K562 (cell line): ENCODE measurements around the gene FCGBP. TPM values are rescaled to one million over a fixed set of nuclear protein-coding genes. Genes with fewer than 3 reads are reported as not detected.

Experiments used
- ATAC-seq: fragments of 200-7000 bp; cut with Tn5 transposase; 3 replicates; pipeline ENCODE4 v1.9.1; 2020; ENCODE audit warnings: moderate library complexity
- BruUV-seq: library from RNA; stranded (reverse); fragments of 400-500 nt; replicated peaks from 2 replicates; lab custom pipeline; 2021; lab: Mats Ljungman, UMichigan
- CTCF ChIA-PET: fragments of 300-600 bp; formaldehyde crosslinking; extraction: SDS; loops from one replicate; lab custom pipeline; 2021; ENCODE audit warnings: low intra/inter-chr PET ratio; lab: Yijun Ruan, JAX
- POLR2A ChIA-PET: fragments of 300-600, 350-650 bp; sonication (Branson Sonifier 250); formaldehyde crosslinking; extraction: SDS; loops from one replicate; lab custom pipeline; 2021; ENCODE audit warnings: antibody characterized with exemption, inconsistent platforms; lab: Yijun Ruan, JAX
- DNase-seq, 4 experiments: peaks; one replicate each; pipeline versions ENCODE4 v3.0.0 to v3.0.0-alpha.2; 2011 to 2018; ENCODE audit warnings: low spot score in 3 of 4, mixed read lengths in 3 of 4; ENCODE audit errors: extremely low read depth in 1 of 4
- FAIRE-seq: peaks from 2 replicates; lab custom pipeline; 2011; peaks lifted over from hg19 to GRCh38; lab: Jason Lieb, UNC
- H2AFZ ChIP-seq: 2 replicates; pipeline ENCODE4 v1.6.0; 2011; ENCODE audit warnings: low read depth, low read length, control low read depth, inconsistent platforms
- H3K27ac ChIP-seq: fragments of 200-600 bp; 3 replicates; pipeline ENCODE4 v1.8.0; 2011; ENCODE audit warnings: low read depth, mild to moderate bottlenecking, control low read depth, inconsistent platforms, low read length, moderate library complexity, mixed read lengths; ENCODE audit errors: extremely low read depth
- H3K27me3 ChIP-seq, 2 experiments: fragments of 300-600 bp in 1 of 2; 2 replicates in 1 of 2; 3 replicates in 1 of 2; pipeline versions ENCODE4 v1.6.0 to v1.8.0; 2011; ENCODE audit warnings: inconsistent platforms in 2 of 2, low read length in 2 of 2, mild to moderate bottlenecking in 1 of 2, mixed read lengths in 1 of 2, moderate library complexity in 1 of 2; ENCODE audit not compliant: control insufficient read depth in 2 of 2, insufficient read depth in 2 of 2
- H3K36me3 ChIP-seq: fragments of 300-600 bp; 3 replicates; pipeline ENCODE4 v1.8.0; 2011; ENCODE audit warnings: mild to moderate bottlenecking, low read length, inconsistent platforms; ENCODE audit not compliant: control insufficient read depth, insufficient read depth
- H3K4me1 ChIP-seq, 2 experiments: fragments of 200-600 bp in 1 of 2; replicated peaks in 1 of 2; 2 replicates in 1 of 2; 3 replicates in 1 of 2; pipeline versions ENCODE4 v1.5.1 to v1.8.0; 2011; ENCODE audit warnings: inconsistent platforms in 2 of 2, low read length in 2 of 2, mild to moderate bottlenecking in 1 of 2, mixed read lengths in 1 of 2, moderate library complexity in 1 of 2; ENCODE audit not compliant: control insufficient read depth in 2 of 2, insufficient read depth in 2 of 2
- H3K4me2 ChIP-seq: 2 replicates; pipeline ENCODE4 v1.6.1; 2011; ENCODE audit warnings: low read length, control low read depth, inconsistent platforms, mixed read lengths; ENCODE audit not compliant: insufficient read depth
- H3K4me3 ChIP-seq: fragments of 200-600 bp; sonication (generic), shearing (Covaris generic); 2 replicates; pipeline ENCODE4 v1.5.1; 2016; ENCODE audit warnings: control low read depth, inconsistent platforms
- H3K79me2 ChIP-seq: fragments of 200-600 bp; 3 replicates; pipeline ENCODE4 v1.8.0; 2011; ENCODE audit warnings: low read length, inconsistent platforms; ENCODE audit not compliant: control insufficient read depth, insufficient read depth
- H3K9ac ChIP-seq, 2 experiments: 2 replicates each; pipeline versions ENCODE4 v1.6.0 to v1.6.1; 2011; ENCODE audit warnings: low read depth in 2 of 2, low read length in 2 of 2, control low read depth in 1 of 2, inconsistent platforms in 1 of 2, mild to moderate bottlenecking in 1 of 2, mixed read lengths in 1 of 2; ENCODE audit not compliant: insufficient read depth in 1 of 2
- H3K9me1 ChIP-seq: one replicate; pipeline ENCODE4 v1.6.0; 2011; ENCODE audit warnings: inconsistent platforms, mild to moderate bottlenecking, low read length, moderate library complexity; ENCODE audit not compliant: control insufficient read depth, insufficient read depth
- H3K9me3 ChIP-seq: replicated peaks from 2 replicates; pipeline ENCODE4 v1.5.1; 2011; ENCODE audit warnings: low read depth, low read length, inconsistent platforms; ENCODE audit not compliant: control insufficient read depth, insufficient read depth
- H4K20me1 ChIP-seq: replicated peaks from 2 replicates; pipeline ENCODE4 v1.6.1; 2011; ENCODE audit warnings: low read length, inconsistent platforms, mixed read lengths; ENCODE audit not compliant: control insufficient read depth, insufficient read depth
- BRCA1 ChIP-seq, 2 experiments: fragments of 450-650 bp in 1 of 2; sonication (generic) in 1 of 2; formaldehyde crosslinking in 1 of 2; IDR thresholded peaks; 2 replicates each; pipeline versions ENCODE4 v1.5.0 to v1.6.1; 2017 to 2020; ENCODE audit warnings: mild to moderate bottlenecking in 1 of 2, missing genetic modification reagents in 1 of 2
- C11orf30 ChIP-seq: fragments of 450-650 bp; IDR thresholded peaks from 2 replicates; pipeline ENCODE4 v1.6.1; 2016; ENCODE audit warnings: low read depth, mild to moderate bottlenecking
- EP400 ChIP-seq: fragments of 450-650 bp; IDR thresholded peaks from 2 replicates; pipeline ENCODE4 v1.6.1; 2017; ENCODE audit warnings: antibody characterized with exemption, mild to moderate bottlenecking, moderate library complexity
- ETV6 ChIP-seq, 3 experiments: fragments of 150-350 bp in 1 of 3; sonication (generic) in 1 of 3; formaldehyde crosslinking in 1 of 3; IDR thresholded peaks; 2 replicates each; pipeline versions ENCODE4 v1.6.1 to v1.8.0; 2014 to 2022; ENCODE audit warnings: borderline replicate concordance in 2 of 3, low read depth in 2 of 3, antibody characterized with exemption in 1 of 3, low read length in 1 of 3, mild to moderate bottlenecking in 1 of 3, missing genetic modification reagents in 1 of 3
- POLR2AphosphoS5 ChIP-seq: IDR thresholded peaks from 2 replicates; pipeline ENCODE4 v1.6.1; 2011; ENCODE audit warnings: mild to moderate bottlenecking, low read depth, low read length, moderate library complexity; ENCODE audit not compliant: control insufficient read depth, insufficient read depth
- RFX1 ChIP-seq: fragments of 450-650 bp; IDR thresholded peaks from 2 replicates; pipeline ENCODE4 v1.6.1; 2016; ENCODE audit warnings: mild to moderate bottlenecking, moderate library complexity
- ZNF253 ChIP-seq: fragments of 250-450 bp; sonication (Bioruptor Pico); conservative IDR thresholded peaks from 2 replicates; pipeline ENCODE4 v1.6.1; 2021; ENCODE audit warnings: mild to moderate bottlenecking
- ZNF324 ChIP-seq: fragments of 250-450 bp; sonication (Bioruptor Pico); IDR thresholded peaks from 2 replicates; pipeline ENCODE4 v1.4.0; 2020; ENCODE audit warnings: mild to moderate bottlenecking
- ZNF354B ChIP-seq: fragments of 250-450 bp; sonication (Bioruptor Pico); IDR thresholded peaks from 2 replicates; pipeline ENCODE4 v1.4.0; 2020
- WGBS: fragments of 100-300 bp; shearing (Covaris generic); methylation state at CpG from one replicate; pipeline ENCODE4 v1.1.6; 2016; ENCODE audit warnings: low coverage, mixed read lengths; ENCODE audit not compliant: insufficient coverage; ENCODE audit errors: missing lambda C conversion rate; 5-methylcytosine and 5-hydroxymethylcytosine counted together
- in situ Hi-C: fragments of 300-500 bp; cut with MboI; formaldehyde crosslinking; loops from 4 replicates; pipeline ENCODE4 v1.15.0; 2018; ENCODE audit warnings: inconsistent platforms, mixed read lengths
- intact Hi-C: fragments of 100-400 bp; cut with micrococcal nuclease; formaldehyde crosslinking; loops from 2 replicates; pipeline ENCODE4 v1.14.2; 2022
- polyA plus RNA-seq, 8 experiments: library from polyadenylated mRNA; depleted of rRNA in 4 of 8; stranded (reverse) in 5 of 8; unstranded in 3 of 8; fragments of >200 nt; fragmentation: Nextera tagmentation in 2 of 8; fragmentation: Illumina TruSeq in 1 of 8; extraction: Ambion mirVana in 2 of 8; extraction: Trizol in 1 of 8; gene quantifications; 2 replicates each; pipeline versions ENCODE4 v1.2.1 to v1.2.3, GENCODE V29; 2011 to 2014; ENCODE audit warnings: inconsistent platforms in 1 of 8, missing spikeins in 1 of 8
- total RNA-seq, 7 experiments: library from RNA; depleted of rRNA in 6 of 7; stranded (reverse); fragments of >200 nt in 6 of 7; fragmentation: Illumina TruSeq in 2 of 7; extraction: Trizol in 2 of 7; gene quantifications; 2 replicates each; pipeline versions ENCODE4 v1.2.1 to v1.2.3, GENCODE V29; 2011 to 2021; ENCODE audit warnings: low replicate concordance in 1 of 7
- TF ChIP-seq, protein P1 (sequence below): fragments of 250-450 bp; sonication (Bioruptor Pico); IDR thresholded peaks from 2 replicates; pipeline ENCODE4 v1.4.0; 2020; ENCODE audit warnings: mild to moderate bottlenecking
- TF ChIP-seq, protein P2 (sequence below): fragments of 250-450 bp; sonication (Bioruptor Pico); IDR thresholded peaks from 2 replicates; pipeline ENCODE4 v1.4.0; 2020
- TF ChIP-seq, protein P3 (sequence below): fragments of 450-650 bp; formaldehyde crosslinking; IDR thresholded peaks from 2 replicates; pipeline ENCODE4 v1.4.0; 2020; ENCODE audit warnings: mild to moderate bottlenecking
- TF ChIP-seq, protein P4 (sequence below): fragments of 450-650 bp; IDR thresholded peaks from 2 replicates; pipeline ENCODE4 v1.7.1; 2018; ENCODE audit warnings: mild to moderate bottlenecking, low read depth; ENCODE audit not compliant: partially characterized antibody

The FCGBP gene
- total and polyA plus RNA-seq, 9 of the 15 experiments (the other 6 are each of a cell fraction or from before 2014, with no cell fraction given): 0.01 to 1.5 (median 0.13) TPM; not detected in 4

DNA sequence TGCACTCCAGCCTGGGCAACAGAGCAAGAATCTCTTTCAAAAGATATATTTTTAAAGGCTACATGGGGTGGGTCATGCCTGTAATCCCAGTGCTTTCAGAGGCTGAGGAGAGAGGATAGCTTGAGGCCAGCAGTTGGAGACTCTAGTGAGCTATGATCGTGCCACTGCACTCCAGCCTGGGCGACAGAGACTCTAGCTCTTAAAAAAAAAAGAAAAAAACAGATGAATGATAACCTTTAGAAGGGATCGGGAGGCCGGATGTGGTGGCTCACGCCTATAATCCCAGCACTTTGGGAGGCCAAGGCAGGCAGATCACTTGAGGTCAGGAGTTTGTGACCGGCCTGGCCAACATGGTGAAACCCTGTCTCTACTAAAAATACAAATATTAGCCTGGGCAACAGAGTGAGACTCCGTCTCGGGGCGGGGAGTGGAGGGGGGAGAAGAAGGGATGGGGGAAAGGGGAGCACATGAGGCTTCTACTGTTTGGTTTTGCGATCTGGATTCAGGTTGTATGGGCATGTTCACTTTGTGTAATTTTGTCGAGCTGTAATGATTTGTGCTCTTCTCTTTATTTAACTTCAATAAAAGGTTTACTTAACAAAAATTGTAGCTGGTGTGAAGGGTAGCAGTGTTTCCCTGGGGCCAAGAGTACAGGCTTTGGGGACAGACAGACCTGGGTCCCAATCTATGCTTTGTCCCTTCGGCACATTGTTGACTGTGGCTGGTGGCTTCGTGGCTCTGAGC, 35.4 kb upstream of the FCGBP start (continued):
- TF ChIP-seq, protein P1, sequence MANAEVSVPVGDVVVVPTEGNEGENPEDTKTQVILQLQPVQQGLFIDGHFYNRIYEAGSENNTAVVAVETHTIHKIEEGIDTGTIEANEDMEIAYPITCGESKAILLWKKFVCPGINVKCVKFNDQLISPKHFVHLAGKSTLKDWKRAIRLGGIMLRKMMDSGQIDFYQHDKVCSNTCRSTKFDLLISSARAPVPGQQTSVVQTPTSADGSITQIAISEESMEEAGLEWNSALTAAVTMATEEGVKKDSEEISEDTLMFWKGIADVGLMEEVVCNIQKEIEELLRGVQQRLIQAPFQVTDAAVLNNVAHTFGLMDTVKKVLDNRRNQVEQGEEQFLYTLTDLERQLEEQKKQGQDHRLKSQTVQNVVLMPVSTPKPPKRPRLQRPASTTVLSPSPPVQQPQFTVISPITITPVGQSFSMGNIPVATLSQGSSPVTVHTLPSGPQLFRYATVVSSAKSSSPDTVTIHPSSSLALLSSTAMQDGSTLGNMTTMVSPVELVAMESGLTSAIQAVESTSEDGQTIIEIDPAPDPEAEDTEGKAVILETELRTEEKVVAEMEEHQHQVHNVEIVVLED: no peak
- TF ChIP-seq BRCA1 (IDR thresholded peaks at IDR 0.05): no peak
- TF ChIP-seq BRCA1 (CRISPR knock-in tag; IDR thresholded peaks at IDR 0.05): no peak
- TF ChIP-seq, protein P2, sequence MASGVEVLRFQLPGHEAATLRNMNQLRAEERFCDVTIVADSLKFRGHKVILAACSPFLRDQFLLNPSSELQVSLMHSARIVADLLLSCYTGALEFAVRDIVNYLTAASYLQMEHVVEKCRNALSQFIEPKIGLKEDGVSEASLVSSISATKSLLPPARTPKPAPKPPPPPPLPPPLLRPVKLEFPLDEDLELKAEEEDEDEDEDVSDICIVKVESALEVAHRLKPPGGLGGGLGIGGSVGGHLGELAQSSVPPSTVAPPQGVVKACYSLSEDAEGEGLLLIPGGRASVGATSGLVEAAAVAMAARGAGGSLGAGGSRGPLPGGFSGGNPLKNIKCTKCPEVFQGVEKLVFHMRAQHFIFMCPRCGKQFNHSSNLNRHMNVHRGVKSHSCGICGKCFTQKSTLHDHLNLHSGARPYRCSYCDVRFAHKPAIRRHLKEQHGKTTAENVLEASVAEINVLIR: no peak

DNA sequence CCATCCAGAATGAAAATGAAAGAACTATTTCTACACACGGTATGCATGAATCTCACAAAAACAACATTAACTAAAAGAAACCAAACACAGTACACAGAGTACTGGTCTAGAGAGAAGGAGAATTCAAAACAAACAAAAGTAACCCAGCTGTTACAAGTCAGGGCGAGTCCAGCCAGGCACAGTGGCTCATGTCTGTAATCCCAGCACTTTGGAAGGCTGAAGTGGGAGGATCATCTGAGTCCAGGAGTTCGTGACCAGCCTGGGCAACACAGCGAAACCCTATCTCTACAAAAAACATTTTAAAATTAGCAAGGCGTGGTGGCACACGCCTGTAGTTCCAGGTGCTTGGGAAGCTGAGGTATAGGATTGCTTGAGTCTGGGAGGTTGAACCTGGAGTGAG, 34.8 kb upstream of the FCGBP start:
- BruUV-seq: no TSS peak
- intact Hi-C loops: no loop called here
- TF ChIP-seq POLR2AphosphoS5 (no peak), ZNF354B (CRISPR knock-in tag) (no peak), ZNF253 (CRISPR knock-in tag) (no peak), ETV6 (IDR thresholded peaks at IDR 0.05; ENCODE audit: borderline replicate concordance in 1 of 2, low read depth in 2 of 2, low read length in 1 of 2) (no peak), ETV6 (CRISPR knock-in tag; IDR thresholded peaks at IDR 0.05; ENCODE audit: borderline replicate concordance) (no peak), RFX1 (no peak), EP400 (no peak), C11orf30 (no peak), ZNF324 (CRISPR knock-in tag) (no peak)
- TF ChIP-seq, protein P3, sequence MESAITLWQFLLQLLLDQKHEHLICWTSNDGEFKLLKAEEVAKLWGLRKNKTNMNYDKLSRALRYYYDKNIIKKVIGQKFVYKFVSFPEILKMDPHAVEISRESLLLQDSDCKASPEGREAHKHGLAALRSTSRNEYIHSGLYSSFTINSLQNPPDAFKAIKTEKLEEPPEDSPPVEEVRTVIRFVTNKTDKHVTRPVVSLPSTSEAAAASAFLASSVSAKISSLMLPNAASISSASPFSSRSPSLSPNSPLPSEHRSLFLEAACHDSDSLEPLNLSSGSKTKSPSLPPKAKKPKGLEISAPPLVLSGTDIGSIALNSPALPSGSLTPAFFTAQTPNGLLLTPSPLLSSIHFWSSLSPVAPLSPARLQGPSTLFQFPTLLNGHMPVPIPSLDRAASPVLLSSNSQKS (CRISPR knock-in tag): no peak
- TF ChIP-seq, protein P4, sequence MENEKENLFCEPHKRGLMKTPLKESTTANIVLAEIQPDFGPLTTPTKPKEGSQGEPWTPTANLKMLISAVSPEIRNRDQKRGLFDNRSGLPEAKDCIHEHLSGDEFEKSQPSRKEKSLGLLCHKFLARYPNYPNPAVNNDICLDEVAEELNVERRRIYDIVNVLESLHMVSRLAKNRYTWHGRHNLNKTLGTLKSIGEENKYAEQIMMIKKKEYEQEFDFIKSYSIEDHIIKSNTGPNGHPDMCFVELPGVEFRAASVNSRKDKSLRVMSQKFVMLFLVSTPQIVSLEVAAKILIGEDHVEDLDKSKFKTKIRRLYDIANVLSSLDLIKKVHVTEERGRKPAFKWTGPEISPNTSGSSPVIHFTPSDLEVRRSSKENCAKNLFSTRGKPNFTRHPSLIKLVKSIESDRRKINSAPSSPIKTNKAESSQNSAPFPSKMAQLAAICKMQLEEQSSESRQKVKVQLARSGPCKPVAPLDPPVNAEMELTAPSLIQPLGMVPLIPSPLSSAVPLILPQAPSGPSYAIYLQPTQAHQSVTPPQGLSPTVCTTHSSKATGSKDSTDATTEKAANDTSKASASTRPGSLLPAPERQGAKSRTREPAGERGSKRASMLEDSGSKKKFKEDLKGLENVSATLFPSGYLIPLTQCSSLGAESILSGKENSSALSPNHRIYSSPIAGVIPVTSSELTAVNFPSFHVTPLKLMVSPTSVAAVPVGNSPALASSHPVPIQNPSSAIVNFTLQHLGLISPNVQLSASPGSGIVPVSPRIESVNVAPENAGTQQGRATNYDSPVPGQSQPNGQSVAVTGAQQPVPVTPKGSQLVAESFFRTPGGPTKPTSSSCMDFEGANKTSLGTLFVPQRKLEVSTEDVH: no peak

More for the DNA sequence above, 34.8 kb upstream of the FCGBP start:
- H4K20me1 ChIP-seq: no peaks in the 10 kb centered on the region
- no peak overlapping the region for H3K4me3 ChIP-seq
- no peaks in the 10 kb centered on the region for H3K27me3 ChIP-seq
- ChIA-PET POLR2A (interaction anchor here (0.6 to 2.5 kb wide), 6 partner anchors 8 to 105 kb away, joined by 3 to 23 read pairs (median 8); no protein-coding TSS in a partner anchor), CTCF (no interaction called here)
- H3K9ac ChIP-seq: peak overlapping the region; percentile 94 to 97; a peak in 3 of 4 replicates
- DNase-seq: peak in 1 of 4 experiments; percentile 23
- no peak for FAIRE-seq
- H3K9me1 ChIP-seq: no peaks in the 10 kb centered on the region
- no peaks in the 10 kb centered on the region for H3K9me3 ChIP-seq
- H3K4me1 ChIP-seq: peaks cover 15 to 18% of the 10 kb centered on the region in 2 experiments
- H2AFZ ChIP-seq: peak overlapping the region; percentile 81
- WGBS: 73% methylated on average over 6 of the region's 6 CpGs
- H3K4me2 ChIP-seq: peak overlapping the region; percentile 95
- peaks cover 38% of the 10 kb centered on the region for H3K79me2 ChIP-seq
- H3K36me3 ChIP-seq: peaks cover 23% of the 10 kb centered on the region
- in situ Hi-C loops: no loop called here
- H3K27ac ChIP-seq: peak overlapping the region; percentile 87
- ATAC-seq: no peak
